K562 (cell line): ENCODE data around the gene MOCOS.

Experiments
- CBFB ChIP-seq: sonication (generic); formaldehyde crosslinking; IDR thresholded peaks from 2 replicates; pipeline ENCODE4 v1.4.0; 2020; ENCODE audit warnings: mild to moderate bottlenecking, missing genetic modification reagents
- EP300 ChIP-seq: IDR thresholded peaks from 2 replicates; pipeline ENCODE4 v1.6.1; 2012; ENCODE audit warnings: low read length, improper control_type of control experiment
- EZH2 ChIP-seq: IDR thresholded peaks from 2 replicates; pipeline ENCODE4 v1.6.1; 2012; ENCODE audit warnings: low read depth, mild to moderate bottlenecking, inconsistent platforms, low read length, borderline replicate concordance
- FOXJ3 ChIP-seq: sonication (generic); formaldehyde crosslinking; IDR thresholded peaks from 2 replicates; pipeline ENCODE4 v1.4.0; 2020; ENCODE audit warnings: mild to moderate bottlenecking, missing genetic modification reagents
- GTF2F1 ChIP-seq: IDR thresholded peaks from 2 replicates; pipeline ENCODE4 v1.6.1; 2011; ENCODE audit warnings: low read depth, low read length, improper control_type of control experiment
- SRSF3 ChIP-seq: fragments of 200-400 bp; formaldehyde crosslinking; IDR thresholded peaks from 2 replicates; pipeline ENCODE4 v1.6.1; 2016; ENCODE audit warnings: mild to moderate bottlenecking, low read length, moderate library complexity; ENCODE audit not compliant: insufficient read depth
- TEAD4 ChIP-seq, 2 experiments: sonication (generic) in 1 of 2; formaldehyde crosslinking in 1 of 2; IDR thresholded peaks; 2 replicates each; pipeline versions ENCODE4 v1.6.1 to v1.8.0; 2012 to 2022; ENCODE audit warnings: borderline replicate concordance in 1 of 2, inconsistent platforms in 1 of 2, low read length in 1 of 2, mild to moderate bottlenecking in 1 of 2, missing genetic modification reagents in 1 of 2
- ZZZ3 ChIP-seq: fragments of 450-650 bp; IDR thresholded peaks from 2 replicates; pipeline ENCODE4 v1.6.1; 2016; ENCODE audit warnings: antibody characterized with exemption, mild to moderate bottlenecking, moderate library complexity
- TF ChIP-seq, protein P1 (sequence below): sonication (generic); formaldehyde crosslinking; IDR thresholded peaks from 2 replicates; pipeline ENCODE4 v1.5.0; 2020; ENCODE audit warnings: missing genetic modification reagents
- TF ChIP-seq, protein P2 (sequence below): sonication (generic); formaldehyde crosslinking; IDR thresholded peaks from 2 replicates; pipeline ENCODE4 v1.8.0; 2022; ENCODE audit warnings: missing genetic modification reagents, mild to moderate bottlenecking, borderline replicate concordance
- TF ChIP-seq, protein P3 (sequence below): fragments of 450-650 bp; IDR thresholded peaks from 2 replicates; pipeline ENCODE4 v1.6.1; 2016; ENCODE audit warnings: missing biosample characterization, missing genetic modification characterization

DNA sequence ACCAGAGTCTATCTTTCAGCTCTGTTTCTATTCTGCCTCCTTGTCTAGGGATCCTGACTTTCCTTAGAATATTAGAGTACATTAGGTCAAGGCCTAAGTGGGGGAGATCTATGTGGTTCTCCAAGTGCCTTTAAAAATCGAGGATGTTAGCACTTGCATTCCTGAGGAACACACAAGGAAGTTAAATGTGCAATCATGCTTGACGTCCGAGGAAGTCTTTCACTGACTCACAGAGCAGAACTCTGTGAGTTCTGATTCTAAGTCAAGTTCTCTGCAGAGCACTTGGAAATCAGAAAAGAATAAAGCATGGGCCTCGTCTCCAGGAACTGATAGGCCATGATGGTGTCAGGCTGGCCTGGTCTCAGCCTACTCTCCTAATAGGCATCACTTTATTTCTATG lies 127.5 kb downstream of the MOCOS start:
- no peak for TF ChIP-seq GTF2F1
- no peak for TF ChIP-seq TEAD4 (IDR thresholded peaks at IDR 0.05; ENCODE audit: low read length)
- TF ChIP-seq TEAD4 (CRISPR knock-in tag; IDR thresholded peaks at IDR 0.05; ENCODE audit: borderline replicate concordance): no peak
- no peak for TF ChIP-seq EZH2
- TF ChIP-seq, protein P1, sequence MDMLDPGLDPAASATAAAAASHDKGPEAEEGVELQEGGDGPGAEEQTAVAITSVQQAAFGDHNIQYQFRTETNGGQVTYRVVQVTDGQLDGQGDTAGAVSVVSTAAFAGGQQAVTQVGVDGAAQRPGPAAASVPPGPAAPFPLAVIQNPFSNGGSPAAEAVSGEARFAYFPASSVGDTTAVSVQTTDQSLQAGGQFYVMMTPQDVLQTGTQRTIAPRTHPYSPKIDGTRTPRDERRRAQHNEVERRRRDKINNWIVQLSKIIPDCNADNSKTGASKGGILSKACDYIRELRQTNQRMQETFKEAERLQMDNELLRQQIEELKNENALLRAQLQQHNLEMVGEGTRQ (CRISPR knock-in tag): no peak
- no peak for TF ChIP-seq EP300
- no peak for TF ChIP-seq SRSF3
- no peak for TF ChIP-seq ZZZ3
- TF ChIP-seq FOXJ3 (CRISPR knock-in tag): no peak
- TF ChIP-seq, protein P2, sequence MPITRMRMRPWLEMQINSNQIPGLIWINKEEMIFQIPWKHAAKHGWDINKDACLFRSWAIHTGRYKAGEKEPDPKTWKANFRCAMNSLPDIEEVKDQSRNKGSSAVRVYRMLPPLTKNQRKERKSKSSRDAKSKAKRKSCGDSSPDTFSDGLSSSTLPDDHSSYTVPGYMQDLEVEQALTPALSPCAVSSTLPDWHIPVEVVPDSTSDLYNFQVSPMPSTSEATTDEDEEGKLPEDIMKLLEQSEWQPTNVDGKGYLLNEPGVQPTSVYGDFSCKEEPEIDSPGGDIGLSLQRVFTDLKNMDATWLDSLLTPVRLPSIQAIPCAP (CRISPR knock-in tag): no peak
- TF ChIP-seq, protein P3, sequence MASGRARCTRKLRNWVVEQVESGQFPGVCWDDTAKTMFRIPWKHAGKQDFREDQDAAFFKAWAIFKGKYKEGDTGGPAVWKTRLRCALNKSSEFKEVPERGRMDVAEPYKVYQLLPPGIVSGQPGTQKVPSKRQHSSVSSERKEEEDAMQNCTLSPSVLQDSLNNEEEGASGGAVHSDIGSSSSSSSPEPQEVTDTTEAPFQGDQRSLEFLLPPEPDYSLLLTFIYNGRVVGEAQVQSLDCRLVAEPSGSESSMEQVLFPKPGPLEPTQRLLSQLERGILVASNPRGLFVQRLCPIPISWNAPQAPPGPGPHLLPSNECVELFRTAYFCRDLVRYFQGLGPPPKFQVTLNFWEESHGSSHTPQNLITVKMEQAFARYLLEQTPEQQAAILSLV: no peak
- TF ChIP-seq CBFB (CRISPR knock-in tag): no peak
